HL-60 (cell line): Measurements from ENCODE around the gene NKAIN2.

Experiments
- DNase-seq, 2 experiments: peaks; one replicate each; pipeline ENCODE4 v3.0.0-alpha.2; 2010 to 2020; ENCODE audit warnings: low read depth in 1 of 2, low spot score in 1 of 2
- H3K27ac ChIP-seq: fragments of 250-450 bp; sonication (Bioruptor Pico); replicated peaks from 2 replicates; pipeline ENCODE4 v1.5.1; 2020; ENCODE audit warnings: mild to moderate bottlenecking, moderate library complexity
- H3K27me3 ChIP-seq: fragments of 250-450 bp; sonication (Bioruptor Pico); 2 replicates; pipeline ENCODE4 v1.5.1; 2021; ENCODE audit warnings: mild to moderate bottlenecking, moderate library complexity; ENCODE audit not compliant: insufficient read depth, poor library complexity, severe bottlenecking
- H3K4me3 ChIP-seq: replicated peaks from 2 replicates; pipeline ENCODE4 v1.5.1; 2011; ENCODE audit warnings: mild to moderate bottlenecking, control low read depth, low read length; ENCODE audit not compliant: insufficient read depth
- GABPA ChIP-seq: IDR thresholded peaks from 2 replicates; pipeline ENCODE4 v1.6.1; 2012; ENCODE audit warnings: low read depth
- POLR2AphosphoS5 ChIP-seq: IDR thresholded peaks from 2 replicates; pipeline ENCODE4 v1.6.1; 2012; ENCODE audit warnings: low read depth
- REST ChIP-seq: IDR thresholded peaks from 2 replicates; pipeline ENCODE4 v1.6.1; 2012; ENCODE audit warnings: low read depth; ENCODE audit not compliant: insufficient replicate concordance
- SPI1 ChIP-seq: IDR thresholded peaks from 2 replicates; pipeline ENCODE4 v1.6.1; 2012; ENCODE audit warnings: low read depth, mild to moderate bottlenecking, borderline replicate concordance
- TF ChIP-seq, protein P1 (sequence below): IDR thresholded peaks from one replicate; pipeline ENCODE4 v1.5.1; 2011; ENCODE audit warnings: low read length, control low read depth, inconsistent platforms; ENCODE audit not compliant: insufficient read depth

NKAIN2 gene

DNA sequence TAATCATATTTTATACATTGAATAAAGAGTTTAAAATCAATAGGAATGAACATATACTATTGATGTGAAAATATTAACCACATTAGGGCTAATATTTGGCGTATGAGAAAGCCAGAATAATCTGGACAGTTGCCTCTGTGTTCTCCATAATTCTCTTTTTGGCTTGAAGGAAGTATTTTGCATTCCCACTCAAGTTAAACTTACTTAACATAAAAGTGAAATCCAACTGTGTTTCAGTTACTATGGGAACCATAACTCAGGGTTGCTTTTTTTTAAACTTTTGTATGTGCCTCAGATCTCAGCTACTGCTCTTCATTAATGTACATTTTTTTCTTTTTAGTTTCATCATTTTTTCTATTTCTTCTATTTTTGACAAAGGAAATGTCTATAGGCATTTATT, 479.8 kb downstream of the NKAIN2 start:
- no peaks in the 10 kb centered on the region for H3K27me3 ChIP-seq
- H3K27ac ChIP-seq: no peak overlapping the region
- TF ChIP-seq SPI1 (no peak), GABPA (no peak), POLR2AphosphoS5 (no peak), REST (no peak)
- TF ChIP-seq, protein P1, sequence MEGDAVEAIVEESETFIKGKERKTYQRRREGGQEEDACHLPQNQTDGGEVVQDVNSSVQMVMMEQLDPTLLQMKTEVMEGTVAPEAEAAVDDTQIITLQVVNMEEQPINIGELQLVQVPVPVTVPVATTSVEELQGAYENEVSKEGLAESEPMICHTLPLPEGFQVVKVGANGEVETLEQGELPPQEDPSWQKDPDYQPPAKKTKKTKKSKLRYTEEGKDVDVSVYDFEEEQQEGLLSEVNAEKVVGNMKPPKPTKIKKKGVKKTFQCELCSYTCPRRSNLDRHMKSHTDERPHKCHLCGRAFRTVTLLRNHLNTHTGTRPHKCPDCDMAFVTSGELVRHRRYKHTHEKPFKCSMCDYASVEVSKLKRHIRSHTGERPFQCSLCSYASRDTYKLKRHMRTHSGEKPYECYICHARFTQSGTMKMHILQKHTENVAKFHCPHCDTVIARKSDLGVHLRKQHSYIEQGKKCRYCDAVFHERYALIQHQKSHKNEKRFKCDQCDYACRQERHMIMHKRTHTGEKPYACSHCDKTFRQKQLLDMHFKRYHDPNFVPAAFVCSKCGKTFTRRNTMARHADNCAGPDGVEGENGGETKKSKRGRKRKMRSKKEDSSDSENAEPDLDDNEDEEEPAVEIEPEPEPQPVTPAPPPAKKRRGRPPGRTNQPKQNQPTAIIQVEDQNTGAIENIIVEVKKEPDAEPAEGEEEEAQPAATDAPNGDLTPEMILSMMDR: no peak
- DNase-seq: no peak
- H3K4me3 ChIP-seq: no peak overlapping the region

DNA sequence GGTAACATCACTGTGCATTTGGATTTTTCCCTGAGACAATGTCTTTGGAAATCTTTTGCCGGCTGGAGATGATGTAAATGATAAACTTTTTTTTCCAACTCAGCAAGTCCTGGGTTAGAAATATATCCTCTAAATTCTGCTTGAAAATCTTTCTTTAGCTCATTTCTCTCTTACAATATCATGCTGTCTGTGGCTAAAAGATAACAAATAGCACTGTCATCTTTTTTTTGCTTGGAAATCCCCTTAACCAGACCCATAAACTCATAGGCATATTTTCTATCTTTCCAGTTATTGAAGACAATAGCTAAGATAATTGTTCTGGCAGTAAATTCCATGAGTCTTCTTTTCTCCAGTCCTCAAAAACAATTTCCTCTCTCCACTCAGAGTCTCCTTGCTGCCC, 481.5 kb downstream of the NKAIN2 start:
- H3K27me3 ChIP-seq: no peaks in the 10 kb centered on the region
- TF ChIP-seq, protein P1: no peak
- TF ChIP-seq REST: no peak
- no peak for TF ChIP-seq SPI1
- no peak for TF ChIP-seq GABPA
- TF ChIP-seq POLR2AphosphoS5: no peak
- H3K4me3 ChIP-seq: no peak overlapping the region
- DNase-seq: no peak
- no peak overlapping the region for H3K27ac ChIP-seq

DNA sequence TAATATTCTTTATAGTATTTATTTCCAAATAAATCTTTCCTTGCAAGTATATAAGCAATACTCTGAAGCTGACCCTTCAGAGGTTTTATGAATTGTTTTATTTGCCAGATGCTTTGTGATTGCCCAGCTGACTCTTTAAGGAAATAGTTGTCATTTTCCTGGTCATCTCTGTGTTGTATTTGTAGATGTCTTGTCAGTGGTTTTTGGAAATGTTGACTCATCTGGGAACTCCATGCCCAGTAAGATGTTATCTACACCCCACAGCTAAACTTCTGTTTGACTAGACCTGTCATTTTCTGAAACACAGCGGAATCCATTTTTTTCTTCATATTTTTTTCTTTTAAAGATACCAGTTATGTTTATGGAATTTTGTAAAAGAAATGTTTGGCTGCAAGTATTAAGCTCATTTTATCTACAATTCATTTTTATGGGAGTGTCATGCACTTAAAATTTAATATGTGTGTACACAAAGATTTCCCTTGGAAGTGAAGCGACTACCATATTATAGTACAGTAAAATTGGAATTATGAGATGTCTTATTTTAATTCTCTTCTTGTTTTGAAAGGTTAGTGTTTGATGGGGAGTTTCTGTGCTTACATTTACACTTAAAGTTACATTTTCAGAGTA, 491.0 kb downstream of the NKAIN2 start:
- Histone ChIP-seq H3K27me3 (no peaks in the 10 kb centered on the region), H3K4me3 (no peak overlapping the region), H3K27ac (no peak overlapping the region)
- DNase-seq: no peak
- TF ChIP-seq REST (no peak), SPI1 (no peak), POLR2AphosphoS5 (no peak), GABPA (no peak)
- TF ChIP-seq, protein P1: no peak
